WERI-Rb-1 (cell line): Measurements from ENCODE around the gene OGFOD1.

ENCODE experiments used
- DNase-seq: peaks from one replicate; pipeline ENCODE4 v3.0.0-alpha.2; 2020
- H3K27ac ChIP-seq: fragments of 250-450 bp; sonication (Bioruptor Pico); 2 replicates; pipeline ENCODE4 v1.5.1; 2020; ENCODE audit warnings: mild to moderate bottlenecking, moderate library complexity
- H3K27me3 ChIP-seq: fragments of 250-450 bp; sonication (Bioruptor Pico); 2 replicates; pipeline ENCODE4 v1.5.1; 2021; ENCODE audit warnings: mild to moderate bottlenecking, low read depth, moderate library complexity; ENCODE audit not compliant: insufficient read depth, severe bottlenecking
- H3K36me3 ChIP-seq: fragments of 250-450 bp; sonication (Bioruptor Pico); 2 replicates; pipeline ENCODE4 v1.5.1; 2020; ENCODE audit warnings: mild to moderate bottlenecking, moderate library complexity
- H3K4me3 ChIP-seq: 2 replicates; pipeline ENCODE4 v1.5.1; 2011; ENCODE audit warnings: low read depth, mild to moderate bottlenecking, control low read depth, low read length
- H3K9me3 ChIP-seq: fragments of 250-450 bp; sonication (Bioruptor Pico); 2 replicates; pipeline ENCODE4 v1.5.1; 2021; ENCODE audit warnings: mild to moderate bottlenecking, moderate library complexity; ENCODE audit not compliant: severe bottlenecking
- TF ChIP-seq, protein P1 (sequence below): IDR thresholded peaks from 2 replicates; pipeline ENCODE4 v1.5.1; 2011; ENCODE audit warnings: low read depth, mild to moderate bottlenecking, control low read depth, inconsistent platforms, low read length

OGFOD1 gene

GRCh38 chr16:56505181-56505580 lies 53.8 kb downstream of the OGFOD1 start:
- peaks cover 36% of the 10 kb centered on the region for H3K36me3 ChIP-seq
- no peaks in the 10 kb centered on the region for H3K27me3 ChIP-seq
- no peaks in the 10 kb centered on the region for H3K9me3 ChIP-seq
- H3K27ac ChIP-seq = no peak overlapping the region
- TF ChIP-seq, protein P1, sequence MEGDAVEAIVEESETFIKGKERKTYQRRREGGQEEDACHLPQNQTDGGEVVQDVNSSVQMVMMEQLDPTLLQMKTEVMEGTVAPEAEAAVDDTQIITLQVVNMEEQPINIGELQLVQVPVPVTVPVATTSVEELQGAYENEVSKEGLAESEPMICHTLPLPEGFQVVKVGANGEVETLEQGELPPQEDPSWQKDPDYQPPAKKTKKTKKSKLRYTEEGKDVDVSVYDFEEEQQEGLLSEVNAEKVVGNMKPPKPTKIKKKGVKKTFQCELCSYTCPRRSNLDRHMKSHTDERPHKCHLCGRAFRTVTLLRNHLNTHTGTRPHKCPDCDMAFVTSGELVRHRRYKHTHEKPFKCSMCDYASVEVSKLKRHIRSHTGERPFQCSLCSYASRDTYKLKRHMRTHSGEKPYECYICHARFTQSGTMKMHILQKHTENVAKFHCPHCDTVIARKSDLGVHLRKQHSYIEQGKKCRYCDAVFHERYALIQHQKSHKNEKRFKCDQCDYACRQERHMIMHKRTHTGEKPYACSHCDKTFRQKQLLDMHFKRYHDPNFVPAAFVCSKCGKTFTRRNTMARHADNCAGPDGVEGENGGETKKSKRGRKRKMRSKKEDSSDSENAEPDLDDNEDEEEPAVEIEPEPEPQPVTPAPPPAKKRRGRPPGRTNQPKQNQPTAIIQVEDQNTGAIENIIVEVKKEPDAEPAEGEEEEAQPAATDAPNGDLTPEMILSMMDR = no peak
- H3K4me3 ChIP-seq = no peak overlapping the region
- DNase-seq = no peak

- TF ChIP-seq, protein P1 = no peak
- H3K4me3 ChIP-seq = no peak overlapping the region
- no peak overlapping the region for H3K27ac ChIP-seq
- DNase-seq = no peak
- no peaks in the 10 kb centered on the region for H3K27me3 ChIP-seq
- H3K9me3 ChIP-seq = no peaks in the 10 kb centered on the region
- H3K36me3 ChIP-seq = peaks cover 30% of the 10 kb centered on the region
These were observed 55.6 kb downstream of the OGFOD1 start for GRCh38 chr16:56506941-56507340.

GRCh38 chr16:56510544-56510943 lies 59.2 kb downstream of the OGFOD1 start:
- TF ChIP-seq, protein P1 = no peak

DNA sequence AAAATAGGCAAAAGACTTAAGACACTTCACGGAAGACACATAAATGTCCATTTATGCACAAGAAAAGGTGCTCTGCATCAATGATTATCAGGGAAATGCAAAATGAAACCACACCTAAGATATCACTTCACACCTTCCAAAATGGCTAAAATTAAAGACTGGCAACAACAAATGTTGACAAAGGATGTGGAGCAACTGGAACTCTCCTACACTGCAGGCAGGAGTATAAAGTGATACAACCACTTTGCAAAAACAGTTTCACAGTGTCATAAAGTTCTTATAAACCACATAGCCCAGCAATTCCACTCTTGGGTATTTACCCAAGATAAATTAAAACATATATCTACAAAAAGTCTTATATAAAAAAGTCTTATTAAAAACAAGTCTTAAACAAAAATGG lies 60.7 kb downstream of the OGFOD1 start:
- Histone ChIP-seq H3K27ac (no peak overlapping the region), H3K4me3 (no peak overlapping the region), H3K27me3 (no peaks in the 10 kb centered on the region), H3K9me3 (no peaks in the 10 kb centered on the region), H3K36me3 (peaks cover 30% of the 10 kb centered on the region)
- TF ChIP-seq, protein P1 = no peak
- no peak for DNase-seq

More at GRCh38 chr16:56510544-56510943, 59.2 kb downstream of the OGFOD1 start:
- Histone ChIP-seq H3K9me3 (no peaks in the 10 kb centered on the region), H3K27me3 (no peaks in the 10 kb centered on the region), H3K36me3 (peaks cover 30% of the 10 kb centered on the region), H3K27ac (no peak overlapping the region), H3K4me3 (no peak overlapping the region)
- DNase-seq = no peak

- Histone ChIP-seq H3K9me3 (no peaks in the 10 kb centered on the region), H3K4me3 (no peak overlapping the region), H3K27me3 (no peaks in the 10 kb centered on the region), H3K36me3 (peaks cover 24% of the 10 kb centered on the region), H3K27ac (no peak overlapping the region)
- DNase-seq = no peak
- TF ChIP-seq, protein P1 = no peak
These were observed 61.7 kb downstream of the OGFOD1 start for GRCh38 chr16:56513091-56513490.

DNA sequence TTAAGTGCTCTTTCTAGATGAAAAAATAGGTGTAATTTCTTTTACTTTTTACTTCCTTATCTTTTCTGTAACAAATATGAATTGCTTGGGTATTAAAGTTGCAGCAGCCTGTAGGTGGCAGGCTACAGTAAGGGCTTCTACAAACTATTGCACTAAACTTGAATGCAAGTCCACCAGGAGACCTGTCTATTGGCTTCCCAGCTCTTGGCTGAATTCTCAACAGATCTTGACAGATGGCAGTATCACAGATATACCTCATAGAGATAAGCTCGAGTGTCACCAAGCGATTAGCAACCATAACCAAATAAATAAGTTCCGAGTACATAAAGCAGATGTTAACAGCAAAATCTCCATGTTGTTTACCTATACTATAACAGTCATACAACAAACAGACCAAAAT lies 62.6 kb downstream of the OGFOD1 start:
- DNase-seq = peak; percentile 79
- TF ChIP-seq, protein P1 = peak; percentile 65
- H3K27ac ChIP-seq = 0 out of 2 replicates have a peak overlapping the region, but pooled peaks have one; percentile 1

More for the DNA sequence above, 62.6 kb downstream of the OGFOD1 start:
- no peaks in the 10 kb centered on the region for H3K9me3 ChIP-seq
- H3K4me3 ChIP-seq = no peak overlapping the region
- H3K27me3 ChIP-seq = no peaks in the 10 kb centered on the region
- H3K36me3 ChIP-seq = peaks cover 15% of the 10 kb centered on the region
